Measurements from ENCODE around the gene EXOSC5.
"Not testable (repeated sequence)": the region's sequence is repeated elsewhere in the genome, so short reads cannot be mapped to it uniquely, and the experiment has no call there.

DNA sequence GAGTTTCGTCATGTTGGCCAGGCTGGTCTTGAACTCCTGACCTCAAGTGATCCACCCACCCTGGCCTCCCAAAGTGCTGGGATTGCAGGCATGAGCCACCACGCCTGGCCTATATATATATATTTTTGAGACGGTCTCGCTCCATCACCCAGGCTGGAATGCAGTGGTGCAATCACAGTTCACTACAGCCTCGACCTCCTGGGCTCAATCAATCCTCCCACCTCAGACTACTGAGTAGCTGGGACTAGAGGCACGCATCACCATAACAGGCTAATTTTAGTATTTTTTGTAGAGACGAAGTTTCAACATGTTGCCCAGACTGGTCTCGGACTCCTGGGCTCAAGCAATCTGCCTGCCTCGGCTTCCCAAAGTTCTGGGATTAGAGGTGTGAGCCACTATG is 50.2 kb downstream of the EXOSC5 start:
- not testable (repeated sequence) for TF ChIP-seq CHD1, POLR2A (IDR thresholded peaks at IDR 0.05; ENCODE audit: low read depth, low read length)
